ENCODE data around the gene PCDHB8. TPM values are rescaled to one million over a fixed set of nuclear protein-coding genes. Genes with fewer than 3 reads are reported as not detected.
"Not testable (repeated sequence)": the region's sequence is repeated elsewhere in the genome, so short reads cannot be mapped to it uniquely, and the experiment has no call there.

PCDHB8 gene
- total RNA-seq, 1 donor from 2014 or later, result 19.8 TPM

GRCh38 chr5:141172381-141173204, 5.0 kb upstream of the PCDHB8 start, which contains the start of gene PCDHB7:
PCDHB7 (plus strand) TSS chr5:141172644; CDS start chr5:141172836, 192 bp downstream.
- Mint-ChIP-seq H3K4me1 (ENCODE audit: low read depth, unreplicated experiment) (no peaks in the 10 kb centered on the region), H3K27me3 (ENCODE audit: unreplicated experiment) (no peaks in the 10 kb centered on the region), H3K27ac (ENCODE audit: unreplicated experiment) (no peak within 1 kb of the TSS), H3K9me3 (ENCODE audit: unreplicated experiment) (peaks cover 14% of the 10 kb centered on the region), H3K4me3 (ENCODE audit: unreplicated experiment) (peak within 1 kb of the TSS; percentile 9), H3K36me3 (ENCODE audit: unreplicated experiment) (peaks cover 19% of the 10 kb centered on the region)
- peak; percentile 31 for TF ChIP-seq CTCF (IDR thresholded peaks at IDR 0.05; ENCODE audit: partially characterized antibody, unreplicated experiment)
- DNase-seq, result peak; percentile 33

GRCh38 chr5:141174291-141175104, 3.1 kb upstream of the PCDHB8 start:
- Mint-ChIP-seq H3K36me3 (ENCODE audit: unreplicated experiment) (peaks cover 19% of the 10 kb centered on the region), H3K9me3 (ENCODE audit: unreplicated experiment) (peaks cover 14% of the 10 kb centered on the region)
- not testable (repeated sequence) for H3K27ac Mint-ChIP-seq (ENCODE audit: unreplicated experiment); H3K4me3 Mint-ChIP-seq (ENCODE audit: unreplicated experiment); H3K27me3 Mint-ChIP-seq (ENCODE audit: unreplicated experiment); H3K4me1 Mint-ChIP-seq (ENCODE audit: low read depth, unreplicated experiment)
- DNase-seq, result peak; percentile 27

GRCh38 chr5:141175933-141176332, 1.7 kb upstream of the PCDHB8 start:
- Mint-ChIP-seq H3K27me3 (ENCODE audit: unreplicated experiment) (no peaks in the 10 kb centered on the region), H3K9me3 (ENCODE audit: unreplicated experiment) (peaks cover 14% of the 10 kb centered on the region), H3K4me1 (ENCODE audit: low read depth, unreplicated experiment) (no peaks in the 10 kb centered on the region), H3K27ac (ENCODE audit: unreplicated experiment) (no peak overlapping the region), H3K4me3 (ENCODE audit: unreplicated experiment) (no peak overlapping the region), H3K36me3 (ENCODE audit: unreplicated experiment) (peaks cover 25% of the 10 kb centered on the region)
- DNase-seq, result no peak
- no peak for TF ChIP-seq CTCF (IDR thresholded peaks at IDR 0.05; ENCODE audit: partially characterized antibody, unreplicated experiment)

GRCh38 chr5:141179371-141179770, 1.8 kb downstream of the PCDHB8 start:
- peaks cover 18% of the 10 kb centered on the region for H3K9me3 Mint-ChIP-seq (ENCODE audit: unreplicated experiment)
- not testable (repeated sequence) for DNase-seq; H3K4me1 Mint-ChIP-seq (ENCODE audit: low read depth, unreplicated experiment); H3K27me3 Mint-ChIP-seq (ENCODE audit: unreplicated experiment); H3K4me3 Mint-ChIP-seq (ENCODE audit: unreplicated experiment); H3K27ac Mint-ChIP-seq (ENCODE audit: unreplicated experiment)
- peaks cover 31% of the 10 kb centered on the region for H3K36me3 Mint-ChIP-seq (ENCODE audit: unreplicated experiment)

GRCh38 chr5:141179876-141180275, 2.3 kb downstream of the PCDHB8 start:
- not testable (repeated sequence) for H3K27ac Mint-ChIP-seq (ENCODE audit: unreplicated experiment); H3K4me1 Mint-ChIP-seq (ENCODE audit: low read depth, unreplicated experiment); H3K4me3 Mint-ChIP-seq (ENCODE audit: unreplicated experiment); DNase-seq
- peaks cover 34% of the 10 kb centered on the region for H3K36me3 Mint-ChIP-seq (ENCODE audit: unreplicated experiment)
- peaks cover 20% of the 10 kb centered on the region for H3K9me3 Mint-ChIP-seq (ENCODE audit: unreplicated experiment)
- H3K27me3 Mint-ChIP-seq (ENCODE audit: unreplicated experiment), result peaks cover 13% of the 10 kb centered on the region

GRCh38 chr5:141180313-141180712, 2.7 kb downstream of the PCDHB8 start:
- DNase-seq, result no peak
- Mint-ChIP-seq H3K4me3 (ENCODE audit: unreplicated experiment) (no peak overlapping the region), H3K27me3 (ENCODE audit: unreplicated experiment) (peaks cover 15% of the 10 kb centered on the region), H3K27ac (ENCODE audit: unreplicated experiment) (no peak overlapping the region), H3K4me1 (ENCODE audit: low read depth, unreplicated experiment) (no peaks in the 10 kb centered on the region), H3K9me3 (ENCODE audit: unreplicated experiment) (peaks cover 21% of the 10 kb centered on the region), H3K36me3 (ENCODE audit: unreplicated experiment) (peaks cover 33% of the 10 kb centered on the region)
- no peak for TF ChIP-seq CTCF (IDR thresholded peaks at IDR 0.05; ENCODE audit: partially characterized antibody, unreplicated experiment)
